K562 (cell line): ENCODE data around the gene COQ5. TPM values are rescaled to one million over a fixed set of nuclear protein-coding genes. Genes with fewer than 3 reads are reported as not detected.

ENCODE experiments used
- EHMT2 ChIP-seq: fragments of 450-650 bp; IDR thresholded peaks from 2 replicates; pipeline ENCODE4 v1.6.1; 2018; ENCODE audit warnings: antibody characterized with exemption
- HSF4 ChIP-seq: fragments of 250-450 bp; sonication (Bioruptor Pico); IDR thresholded peaks from 2 replicates; pipeline ENCODE4 v2.1.2; 2022; ENCODE audit warnings: mild to moderate bottlenecking, moderate library complexity, borderline replicate concordance
- NFE2L1 ChIP-seq: fragments of 450-650 bp; IDR thresholded peaks from 2 replicates; pipeline ENCODE4 v1.6.1; 2016; ENCODE audit warnings: missing genetic modification characterization, low read depth, mild to moderate bottlenecking, missing compliant biosample characterization, moderate library complexity, borderline replicate concordance
- RBM15 ChIP-seq: fragments of 200-400 bp; formaldehyde crosslinking; IDR thresholded peaks from 2 replicates; pipeline ENCODE4 v1.6.1; 2018; ENCODE audit warnings: mild to moderate bottlenecking, low read length, moderate library complexity; ENCODE audit not compliant: insufficient read depth
- SNAPC5 ChIP-seq: fragments of 250-450 bp; sonication (Bioruptor Pico); IDR thresholded peaks from 2 replicates; pipeline ENCODE4 v1.8.0; 2021; ENCODE audit warnings: moderate library complexity, mild to moderate bottlenecking, inconsistent platforms
- SOX6 ChIP-seq: fragments of 450-650 bp; IDR thresholded peaks from 2 replicates; pipeline ENCODE4 v1.6.1; 2014; ENCODE audit warnings: mild to moderate bottlenecking
- SRSF3 ChIP-seq: fragments of 200-400 bp; formaldehyde crosslinking; IDR thresholded peaks from 2 replicates; pipeline ENCODE4 v1.6.1; 2016; ENCODE audit warnings: mild to moderate bottlenecking, low read length, moderate library complexity; ENCODE audit not compliant: insufficient read depth
- ZBTB40 ChIP-seq, 2 experiments: fragments of 450-650 bp in 1 of 2; sonication (generic) in 1 of 2; formaldehyde crosslinking in 1 of 2; IDR thresholded peaks; 2 replicates each; pipeline versions ENCODE4 v1.7.1 to v1.9.0; 2016 to 2022; ENCODE audit warnings: inconsistent platforms in 1 of 2, mild to moderate bottlenecking in 1 of 2, missing genetic modification reagents in 1 of 2
- ZBTB9 ChIP-seq: fragments of 450-650 bp; formaldehyde crosslinking; IDR thresholded peaks from 2 replicates; pipeline ENCODE4 v1.4.0; 2020; ENCODE audit warnings: mild to moderate bottlenecking, moderate library complexity
- ZC3H4 ChIP-seq: sonication (generic); formaldehyde crosslinking; IDR thresholded peaks from 2 replicates; pipeline ENCODE4 v1.9.0; 2021; ENCODE audit warnings: missing genetic modification reagents, borderline replicate concordance
- ZNF23 ChIP-seq: fragments of 250-450 bp; sonication (Bioruptor Pico); IDR thresholded peaks from 2 replicates; pipeline ENCODE4 v1.4.0; 2020; ENCODE audit warnings: mild to moderate bottlenecking
- ZNF324 ChIP-seq: fragments of 250-450 bp; sonication (Bioruptor Pico); IDR thresholded peaks from 2 replicates; pipeline ENCODE4 v1.4.0; 2020; ENCODE audit warnings: mild to moderate bottlenecking
- ZNF347 ChIP-seq: fragments of 450-650 bp; formaldehyde crosslinking; IDR thresholded peaks from 2 replicates; pipeline ENCODE4 v1.4.0; 2020; ENCODE audit warnings: low read depth, mild to moderate bottlenecking, moderate library complexity
- ZNF431 ChIP-seq: sonication (generic); formaldehyde crosslinking; IDR thresholded peaks from 2 replicates; pipeline ENCODE4 v1.8.0; 2022; ENCODE audit warnings: mild to moderate bottlenecking, missing genetic modification reagents
- ZNF707 ChIP-seq: fragments of 250-450 bp; sonication (Bioruptor Pico); conservative IDR thresholded peaks from 2 replicates; pipeline ENCODE4 v1.8.0; 2022; ENCODE audit warnings: inconsistent platforms, mild to moderate bottlenecking, moderate library complexity
- polyA plus RNA-seq, 8 experiments: library from polyadenylated mRNA; depleted of rRNA in 4 of 8; stranded (reverse) in 5 of 8; unstranded in 3 of 8; fragments of >200 nt; fragmentation: Nextera tagmentation in 2 of 8; fragmentation: Illumina TruSeq in 1 of 8; extraction: Ambion mirVana in 2 of 8; extraction: Trizol in 1 of 8; gene quantifications; 2 replicates each; pipeline versions ENCODE4 v1.2.1 to v1.2.3, GENCODE V29; 2011 to 2014; ENCODE audit warnings: inconsistent platforms in 1 of 8, missing spikeins in 1 of 8
- total RNA-seq, 7 experiments: library from RNA; depleted of rRNA in 6 of 7; stranded (reverse); fragments of >200 nt in 6 of 7; fragmentation: Illumina TruSeq in 2 of 7; extraction: Trizol in 2 of 7; gene quantifications; 2 replicates each; pipeline versions ENCODE4 v1.2.1 to v1.2.3, GENCODE V29; 2011 to 2021; ENCODE audit warnings: low replicate concordance in 1 of 7

The COQ5 gene
- total and polyA plus RNA-seq, 9 of the 15 experiments (the other 6 are each of a cell fraction or from before 2014, with no cell fraction given) = 19.2 to 59.7 (median 30.4) TPM

GRCh38 chr12:120528861-120529525 lies at the start of gene COQ5 (continued):
- TF ChIP-seq ZBTB40 (IDR thresholded peaks at IDR 0.05) = peak; percentile 29; the same call in 1 of the 2 replicates
- TF ChIP-seq ZBTB40 (CRISPR knock-in tag; IDR thresholded peaks at IDR 0.05) = no peak
- no peak for TF ChIP-seq ZNF707 (CRISPR knock-in tag)
- TF ChIP-seq SOX6 = peak; percentile 69; the same call in 1 of the 2 replicates
- TF ChIP-seq ZNF23 (CRISPR knock-in tag) = no peak
- TF ChIP-seq RBM15 = no peak
- no peak for TF ChIP-seq SRSF3
- no peak for TF ChIP-seq NFE2L1
- TF ChIP-seq SNAPC5 = no peak
- 0 out of 2 replicates have a peak, but pooled peaks have one; percentile 59 for TF ChIP-seq ZBTB9 (CRISPR knock-in tag)
- no peak for TF ChIP-seq ZC3H4 (CRISPR knock-in tag)
- no peak; the same call in 1 of the 2 replicates for TF ChIP-seq ZNF431 (CRISPR knock-in tag)
- TF ChIP-seq EHMT2 = peak; percentile 66; the same call in 1 of the 2 replicates
- no peak for TF ChIP-seq ZNF347 (CRISPR knock-in tag)
- no peak for TF ChIP-seq HSF4 (CRISPR knock-in tag)
- TF ChIP-seq ZNF324 = no peak
